Posterior vena cava (tissue), 2 donors: ENCODE results near the gene BRSK1. TPM values are rescaled to one million over a fixed set of nuclear protein-coding genes. Genes with fewer than 3 reads are reported as not detected.
"Not testable (repeated sequence)": the region's sequence is repeated elsewhere in the genome, so short reads cannot be mapped to it uniquely, and the experiment has no call there.

Experiments used
- DNase-seq: peaks from one replicate; pipeline ENCODE4 v3.0.0-alpha.2; 2020; ENCODE audit warnings: low spot score
- intact Hi-C, 2 donors: fragments of 100-400 bp; cut with DNase I; formaldehyde crosslinking; loops; one replicate each; pipeline versions ENCODE4 v1.14.1 to v1.14.2; 2022 to 2023
- total RNA-seq, 2 donors: library from RNA; stranded (reverse); fragmentation: NEBNext Ultra II Directional; extraction: Animal tissue kit (Norgen Biotek cat#: 25700); gene quantifications; one replicate each; pipeline ENCODE4 v1.2.1, GENCODE V29; 2021
- donor health status: DM: yes; HTN: yes; CAD: no.
- donor health status: DM: yes; HTN: yes; CAD: no.

Gene BRSK1
- total RNA-seq, 2 donors from 2014 or later, result 7.2 to 9.2 TPM

DNA sequence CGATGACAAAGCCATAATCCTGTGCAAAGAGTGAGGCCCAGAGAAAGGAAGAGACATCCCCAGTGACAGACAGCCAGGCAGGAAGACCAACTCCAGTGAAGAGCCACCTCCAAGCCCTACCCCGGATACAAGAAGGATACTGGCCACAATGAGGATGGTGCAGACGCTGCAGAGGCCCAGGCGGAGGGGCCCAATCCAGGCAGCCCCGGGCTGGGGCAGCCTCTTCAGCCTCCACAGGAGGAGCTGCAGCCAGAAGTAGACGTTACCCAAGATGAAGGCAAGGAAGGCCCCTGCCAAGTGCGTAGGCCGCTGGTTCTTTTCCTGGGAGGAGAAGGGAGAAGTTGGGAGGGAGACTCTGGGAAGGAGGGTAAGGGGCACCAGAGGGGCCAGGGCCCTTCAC, 32.8 kb downstream of the BRSK1 start:
- intact Hi-C loops, result no loop called here
- no peak for DNase-seq

DNA sequence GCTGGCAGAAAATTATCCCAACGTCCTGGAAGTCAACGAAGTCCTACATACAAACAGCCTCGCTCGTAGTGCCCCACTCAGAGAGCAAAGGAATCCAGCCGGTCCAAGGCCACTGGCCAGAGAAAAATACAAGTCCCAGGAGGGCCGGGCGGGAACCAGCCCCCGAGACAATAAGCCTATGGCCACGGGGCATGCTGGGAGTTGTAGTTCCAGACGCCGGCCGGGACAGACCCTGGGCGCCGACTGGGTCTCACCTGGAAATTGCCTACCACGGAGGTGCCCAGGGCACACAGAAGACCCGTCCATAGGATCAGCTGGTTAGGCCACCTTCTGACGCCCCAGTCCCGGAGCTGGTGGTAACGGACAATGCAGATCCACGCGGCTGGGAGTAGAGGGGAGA, 36.0 kb downstream of the BRSK1 start:
- intact Hi-C loops, result loop anchor here in 1 of 2 donors (5.0 kb wide), 1 partner anchor 1323 kb away; the partner anchor contains the start of gene SMIM17
- no peak for DNase-seq

DNA sequence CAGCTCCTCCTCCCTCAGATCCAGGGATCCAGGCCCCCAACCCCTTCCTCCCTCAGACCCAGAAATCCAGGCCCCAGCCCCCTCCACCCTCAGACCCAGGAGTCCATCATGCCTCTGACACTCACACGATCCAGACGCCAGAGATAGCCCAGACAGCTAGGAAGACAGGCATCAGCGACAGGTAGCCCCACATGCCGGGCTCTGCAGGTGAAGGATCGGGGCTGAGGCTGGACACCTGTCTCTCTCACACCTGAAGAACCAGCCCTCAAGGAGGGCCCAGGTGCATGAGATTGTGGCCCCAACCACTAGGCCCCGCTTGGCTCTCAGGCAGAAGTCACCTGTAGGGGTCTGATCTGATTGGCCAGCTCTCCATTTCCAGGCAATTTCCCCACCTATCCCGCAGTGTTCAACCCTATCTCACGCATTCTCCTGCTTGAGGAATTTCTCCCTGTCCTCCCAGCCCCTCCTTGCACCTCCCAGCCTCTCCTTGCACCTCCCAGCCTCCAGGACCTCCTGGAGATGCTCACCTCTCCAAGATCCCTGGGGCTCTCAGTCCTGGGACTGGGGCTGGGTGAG, 37.1 kb downstream of the BRSK1 start:
- DNase-seq, result no peak
- intact Hi-C loops, result loop anchor here in 1 of 2 donors (5.0 kb wide), 1 partner anchor 1321 kb away; the partner anchor contains the start of gene SMIM17

DNA sequence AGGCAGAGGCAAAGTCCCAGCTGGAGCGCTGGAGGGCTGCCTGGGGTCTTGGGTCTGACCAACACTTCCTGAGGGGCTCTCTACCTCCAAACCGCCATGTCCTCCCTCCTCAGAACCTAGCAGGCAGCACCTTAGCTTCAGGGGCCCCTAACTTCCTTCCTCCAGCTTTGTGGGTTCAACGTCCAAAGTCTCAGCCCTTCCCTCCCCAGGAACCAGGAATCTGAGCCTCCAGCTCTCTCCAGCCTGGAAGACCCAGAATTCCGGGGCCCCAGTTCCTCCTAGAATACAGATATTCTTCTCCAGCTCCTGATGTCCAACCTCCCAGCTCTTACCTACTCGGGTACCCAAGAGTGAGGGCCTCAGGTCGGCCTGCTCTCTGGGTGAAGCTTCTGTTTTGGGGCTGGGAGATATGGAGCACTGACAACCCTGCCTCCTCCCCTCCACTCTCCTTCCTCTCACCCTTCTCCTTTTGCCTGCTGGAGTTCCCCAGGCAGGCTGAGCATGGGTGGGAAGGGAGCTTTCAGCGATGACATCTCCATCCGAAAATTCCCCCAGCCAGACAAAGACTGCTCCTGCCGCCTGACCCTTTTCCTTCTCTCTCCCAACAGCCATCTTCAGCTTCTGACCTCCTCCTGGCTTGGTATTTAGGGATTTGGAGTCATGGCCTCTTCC, 37.8 kb downstream of the BRSK1 start:
- DNase-seq, result no peak
- intact Hi-C loops, result loop anchor here in 1 of 2 donors (5.0 kb wide), 1 partner anchor 1321 kb away; the partner anchor contains the start of gene SMIM17

DNA sequence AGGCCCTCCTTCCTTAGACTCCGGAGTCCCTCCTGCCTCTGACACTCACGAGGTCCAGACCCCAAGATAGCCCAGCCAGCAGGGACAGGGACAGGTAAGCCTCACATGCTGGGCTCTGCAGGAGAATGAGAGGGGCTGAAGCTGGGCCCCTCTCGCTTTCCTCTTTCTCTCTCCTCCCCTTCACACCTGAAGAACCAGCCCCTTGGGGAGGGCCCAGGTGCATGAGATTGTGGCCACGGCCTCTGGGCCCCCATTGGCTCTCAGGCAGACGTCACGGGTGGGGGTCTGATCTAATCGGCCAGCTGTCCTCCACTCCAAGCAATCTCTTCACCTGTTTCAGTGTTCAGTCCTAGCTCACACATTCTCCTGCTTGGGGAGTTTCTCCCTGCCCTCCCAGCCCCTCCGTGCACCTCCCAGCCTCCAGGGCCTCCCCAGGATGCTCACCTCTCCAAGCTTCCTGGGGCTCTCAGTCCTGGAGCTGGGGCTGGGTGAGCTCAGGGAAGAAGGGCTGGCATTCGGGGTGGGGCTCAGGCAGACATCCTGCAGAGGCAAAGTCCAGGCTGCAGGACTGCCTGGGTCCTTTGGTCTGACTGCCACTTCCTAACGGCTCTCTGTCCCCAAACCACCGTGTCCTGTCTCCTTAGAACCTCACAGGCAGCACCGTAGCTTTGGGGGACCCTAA, 38.5 kb downstream of the BRSK1 start:
- intact Hi-C loops, result loop anchor here in 1 of 2 donors (5.0 kb wide), 1 partner anchor 1320 kb away; the partner anchor contains the start of gene SMIM17
- no peak for DNase-seq

DNA sequence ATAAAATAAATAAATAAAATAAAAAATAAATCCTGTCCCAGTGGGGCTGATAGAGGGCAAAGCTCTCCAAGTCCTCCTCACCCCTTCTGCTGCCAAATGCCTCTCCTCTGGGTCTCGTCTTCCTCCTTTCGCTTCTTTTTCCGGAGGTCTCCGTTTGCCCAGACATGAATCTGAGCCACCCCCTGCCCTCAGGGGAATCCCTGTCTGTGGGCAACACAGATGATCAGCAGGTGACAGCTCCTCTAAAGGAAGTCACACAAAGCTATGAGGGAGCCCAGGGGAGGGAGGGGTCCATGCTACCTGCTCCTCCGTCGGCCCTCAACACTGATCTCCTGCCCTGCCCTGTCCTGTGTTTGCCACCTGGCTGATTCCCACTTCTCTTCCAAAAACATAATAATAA, 40.9 kb downstream of the BRSK1 start:
- DNase-seq, result no peak
- intact Hi-C loops, result loop anchor here in 1 of 2 donors (5.0 kb wide), 1 partner anchor 1318 kb away; the partner anchor contains the start of gene SMIM17

DNA sequence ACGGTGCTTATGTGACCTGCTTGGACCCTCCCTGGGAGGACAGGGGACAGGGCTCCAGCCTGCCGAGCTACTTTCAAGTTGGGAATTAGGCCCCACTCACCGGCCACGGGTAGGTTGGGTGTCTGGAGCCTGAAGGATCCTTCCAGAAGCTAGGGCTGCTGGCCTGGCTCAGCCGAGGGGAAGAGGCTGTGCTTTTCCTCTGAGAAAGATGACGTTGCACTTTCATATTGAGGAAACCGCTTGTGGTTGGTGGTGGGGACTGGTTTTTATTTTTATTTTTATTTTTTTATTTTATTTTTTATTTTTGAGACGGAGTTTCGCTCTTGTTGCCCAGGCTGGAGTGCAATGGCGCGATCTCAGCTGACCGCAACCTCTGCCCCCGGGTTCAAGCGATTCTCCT, 41.4 kb downstream of the BRSK1 start, which contains the start of gene TMEM150B:
Gene TMEM150B, minus strand, starts transcription at position 170 of the 400 bp plus-strand sequence. CDS start 4,305 bp downstream, outside the sequence.
- DNase-seq, result no peak
- intact Hi-C loops, result no loop called here

DNA sequence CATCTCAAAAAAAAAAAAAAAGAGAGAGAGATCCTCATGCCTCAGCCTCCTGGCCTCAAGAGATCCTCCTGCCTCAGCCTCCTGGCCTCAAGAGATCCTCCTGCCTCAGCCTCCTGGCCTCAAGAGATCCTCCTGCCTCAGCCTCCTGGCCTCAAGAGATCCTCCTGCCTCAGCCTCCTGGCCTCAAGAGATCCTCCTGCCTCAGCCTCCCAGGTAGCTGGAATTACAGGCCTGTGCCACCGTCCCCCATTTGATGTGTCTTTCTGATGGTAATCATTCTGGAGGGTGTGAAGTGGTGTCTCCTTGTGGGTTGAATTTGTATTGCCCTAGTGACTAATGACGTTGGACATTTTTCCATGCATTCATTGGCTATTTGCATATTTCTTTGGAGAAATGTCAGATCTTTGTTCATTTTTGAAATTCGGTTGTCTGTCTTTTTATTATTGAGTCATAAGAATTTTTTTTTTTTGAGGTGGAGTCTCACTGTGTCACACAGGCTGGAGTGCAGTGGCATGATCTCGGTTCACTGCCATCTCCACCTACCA, 45.0 kb downstream of the BRSK1 start:
- intact Hi-C loops, result not testable (repeated sequence)

DNA sequence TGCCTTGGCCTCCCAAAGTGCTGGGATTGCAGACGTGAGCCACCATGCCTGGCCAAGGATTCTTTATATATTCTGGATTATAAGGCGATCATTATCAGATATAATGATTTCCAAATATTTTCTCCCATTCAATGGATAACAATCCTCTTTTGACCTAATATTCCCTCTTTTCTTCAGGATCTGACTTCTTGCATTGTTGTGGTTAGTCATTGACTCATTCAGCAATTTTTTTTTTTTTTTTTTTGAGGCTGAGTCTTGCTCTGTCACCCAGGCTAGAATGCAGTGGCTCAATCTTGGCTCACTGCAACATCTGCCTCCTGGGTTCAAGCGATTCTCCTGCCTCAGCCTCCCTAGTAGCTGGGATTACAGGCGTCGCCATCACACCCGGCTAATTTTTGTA, 46.0 kb downstream of the BRSK1 start:
- intact Hi-C loops, DNase-seq: not testable (repeated sequence)

More for the DNA sequence above, 45.0 kb downstream of the BRSK1 start:
- not testable (repeated sequence) for DNase-seq

DNA sequence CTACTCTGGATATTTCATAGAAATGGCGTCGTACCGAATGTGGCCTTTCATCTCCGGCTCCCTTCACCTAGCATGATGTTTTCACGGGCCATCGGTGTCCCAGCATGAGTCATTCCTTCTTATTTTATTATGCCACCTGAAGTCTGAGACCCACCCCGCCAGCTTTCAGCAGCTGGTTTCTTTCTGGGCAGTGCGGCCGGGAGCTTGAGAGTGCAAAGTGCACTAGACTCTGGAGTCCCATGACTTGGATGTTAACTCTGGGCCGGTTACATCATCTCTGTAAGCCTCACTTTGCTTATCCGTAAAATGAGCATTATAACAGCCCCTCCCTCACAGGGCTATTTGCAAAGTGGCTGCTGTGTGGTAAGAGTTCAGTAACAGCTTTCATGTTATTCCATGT, 50.1 kb downstream of the BRSK1 start:
- intact Hi-C loops, result no loop called here
- no peak for DNase-seq

DNA sequence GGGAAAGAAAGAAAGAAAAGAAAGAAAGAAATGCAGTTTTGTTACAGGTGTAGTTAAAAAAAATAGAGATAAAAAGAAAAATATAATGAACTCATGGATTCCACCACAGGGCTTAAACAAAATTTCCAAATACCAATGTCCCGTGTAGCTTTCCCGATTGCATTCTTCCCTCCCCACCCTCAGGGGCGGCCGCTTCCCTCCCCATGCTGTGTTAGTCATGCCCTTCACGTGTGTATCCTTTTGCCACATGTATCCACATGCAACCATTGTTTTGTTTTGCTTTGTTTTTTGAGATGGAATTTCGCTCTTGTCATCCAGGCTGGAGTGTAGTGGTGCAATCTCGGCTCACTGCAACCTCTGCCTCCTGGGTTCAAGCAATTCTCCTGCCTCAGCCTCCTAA, 52.3 kb downstream of the BRSK1 start:
- no peak for DNase-seq
- intact Hi-C loops, result no loop called here

DNA sequence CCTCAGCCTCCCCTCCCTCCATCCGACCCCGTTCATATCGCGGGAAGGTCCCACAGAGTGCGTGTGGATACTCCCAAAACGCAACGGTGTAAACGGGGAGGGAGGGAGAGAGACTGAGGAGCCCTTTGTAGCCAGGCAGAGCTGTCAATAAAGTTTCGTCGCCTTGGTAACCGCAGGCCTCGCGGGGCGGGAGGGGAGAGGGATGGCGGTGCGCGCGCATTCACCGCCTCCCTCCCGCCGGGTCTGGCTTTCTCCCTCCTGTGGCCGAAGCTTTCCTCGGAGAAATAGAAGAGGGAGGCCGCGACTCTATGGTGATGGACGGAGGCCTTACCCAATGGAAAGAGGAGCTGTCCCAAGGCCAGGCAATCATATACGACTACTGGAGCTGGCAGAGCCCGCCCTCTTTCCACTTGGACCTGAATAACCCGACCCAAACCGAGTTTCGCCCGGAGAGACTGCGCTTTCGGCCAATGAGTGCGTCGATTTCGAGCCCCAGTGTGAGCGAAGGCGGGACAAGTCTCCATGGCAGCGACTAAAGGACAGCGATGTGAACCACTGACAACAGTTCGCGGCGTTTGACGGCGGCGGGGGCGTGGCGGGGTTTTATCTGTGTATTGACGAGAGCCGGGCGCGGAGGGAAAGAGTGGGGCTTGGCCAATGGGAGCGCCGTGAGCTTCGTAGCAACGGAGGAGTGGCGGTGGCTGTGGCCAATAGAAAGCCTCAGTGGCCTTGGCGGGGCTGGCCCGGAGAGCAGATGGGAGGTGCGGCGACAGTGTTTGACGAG, 55.5 kb downstream of the BRSK1 start, which contains the start of gene KMT5C:
Gene KMT5C, plus strand, starts transcription at position 772 of the 784 bp plus-strand sequence. CDS start 2,061 bp downstream, outside the sequence.
- peak; percentile 100 for DNase-seq
- intact Hi-C loops, result no loop called here

DNA sequence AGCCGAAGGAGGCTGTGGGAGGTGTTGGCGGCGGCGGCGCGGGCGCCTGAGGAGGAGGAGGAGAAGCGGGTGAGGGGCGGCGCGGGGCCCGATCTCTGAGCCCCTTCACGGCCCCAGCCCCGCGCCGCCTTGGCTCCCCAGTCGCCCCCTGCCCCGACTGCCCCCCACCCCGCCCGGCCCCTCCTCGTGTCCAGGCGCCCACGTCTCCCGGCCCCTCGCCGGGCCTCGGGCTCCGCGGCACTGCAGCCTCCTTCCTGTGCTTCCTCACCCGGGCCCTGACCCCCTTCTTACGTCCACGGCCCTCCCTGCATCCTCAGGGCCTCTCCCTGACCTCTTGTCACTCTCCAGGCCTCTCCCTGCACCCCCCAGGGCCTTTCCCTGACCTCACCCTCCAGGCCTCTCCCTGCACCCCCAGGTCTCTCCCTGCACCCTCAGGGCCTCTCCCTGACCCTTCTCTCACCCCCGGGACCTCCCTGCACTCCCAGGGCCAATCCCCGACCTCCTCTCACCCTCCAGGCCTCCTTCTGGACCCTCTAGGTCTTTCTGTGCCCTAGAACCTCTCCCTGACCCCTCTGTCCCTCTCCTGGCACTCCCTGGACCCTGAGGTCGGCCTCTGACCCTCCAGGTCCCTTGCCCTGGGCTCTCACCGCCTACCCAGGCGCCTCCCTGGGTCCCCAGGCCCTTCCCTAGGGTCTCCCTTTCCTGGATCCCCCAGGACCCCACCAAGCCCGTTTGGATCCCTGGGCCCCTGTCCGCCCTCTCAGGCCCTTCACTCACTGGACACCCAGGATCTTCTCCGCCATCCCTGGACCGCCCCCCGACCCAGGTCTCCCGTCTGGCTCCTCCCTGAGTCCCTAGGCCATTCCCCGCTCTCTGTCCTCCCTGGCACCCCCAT, 56.3 kb downstream of the BRSK1 start:
- intact Hi-C loops, result no loop called here
- no peak for DNase-seq

DNA sequence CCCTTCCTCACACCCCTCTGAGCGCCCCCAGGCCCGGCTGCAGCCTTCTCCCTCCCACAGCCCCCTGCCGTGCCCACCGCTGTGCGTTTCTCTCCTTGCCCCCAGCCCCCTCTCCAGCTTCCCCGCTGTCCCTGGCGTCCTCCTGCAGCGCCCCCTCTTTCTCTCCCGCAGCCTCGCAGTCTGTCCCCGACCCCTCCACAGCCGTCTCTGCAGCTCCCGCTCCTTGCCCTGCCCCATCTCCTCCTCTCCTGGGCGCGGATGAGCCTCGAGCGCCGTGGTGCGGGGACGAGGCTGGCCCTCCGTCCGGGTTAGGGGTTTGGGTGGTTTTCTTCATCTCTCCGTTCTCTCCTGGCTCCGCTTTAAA, 57.0 kb downstream of the BRSK1 start:
- DNase-seq, result no peak
- intact Hi-C loops, result no loop called here

DNA sequence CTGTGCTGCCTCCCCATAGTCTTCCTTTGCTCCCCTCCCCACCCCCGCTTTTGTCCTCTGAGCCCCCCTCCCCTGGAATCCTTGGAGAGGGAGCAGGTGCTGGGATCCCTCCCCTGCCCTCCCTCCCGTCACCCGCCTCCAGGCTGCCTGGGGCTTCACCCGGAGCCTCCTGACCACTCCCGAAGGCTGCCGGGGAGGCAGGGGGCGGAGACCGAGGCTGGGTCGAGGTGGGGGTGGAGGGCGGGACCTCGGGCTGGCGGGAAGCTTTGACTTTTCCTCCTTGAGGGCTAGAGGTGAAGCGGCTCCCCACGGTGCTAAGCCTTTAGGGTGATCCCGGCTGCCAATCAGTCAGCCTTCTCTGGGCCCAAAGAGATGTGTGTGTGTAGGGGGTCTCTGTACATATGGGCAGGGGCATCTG, 57.4 kb downstream of the BRSK1 start:
- intact Hi-C loops, result no loop called here
- DNase-seq, result no peak

DNA sequence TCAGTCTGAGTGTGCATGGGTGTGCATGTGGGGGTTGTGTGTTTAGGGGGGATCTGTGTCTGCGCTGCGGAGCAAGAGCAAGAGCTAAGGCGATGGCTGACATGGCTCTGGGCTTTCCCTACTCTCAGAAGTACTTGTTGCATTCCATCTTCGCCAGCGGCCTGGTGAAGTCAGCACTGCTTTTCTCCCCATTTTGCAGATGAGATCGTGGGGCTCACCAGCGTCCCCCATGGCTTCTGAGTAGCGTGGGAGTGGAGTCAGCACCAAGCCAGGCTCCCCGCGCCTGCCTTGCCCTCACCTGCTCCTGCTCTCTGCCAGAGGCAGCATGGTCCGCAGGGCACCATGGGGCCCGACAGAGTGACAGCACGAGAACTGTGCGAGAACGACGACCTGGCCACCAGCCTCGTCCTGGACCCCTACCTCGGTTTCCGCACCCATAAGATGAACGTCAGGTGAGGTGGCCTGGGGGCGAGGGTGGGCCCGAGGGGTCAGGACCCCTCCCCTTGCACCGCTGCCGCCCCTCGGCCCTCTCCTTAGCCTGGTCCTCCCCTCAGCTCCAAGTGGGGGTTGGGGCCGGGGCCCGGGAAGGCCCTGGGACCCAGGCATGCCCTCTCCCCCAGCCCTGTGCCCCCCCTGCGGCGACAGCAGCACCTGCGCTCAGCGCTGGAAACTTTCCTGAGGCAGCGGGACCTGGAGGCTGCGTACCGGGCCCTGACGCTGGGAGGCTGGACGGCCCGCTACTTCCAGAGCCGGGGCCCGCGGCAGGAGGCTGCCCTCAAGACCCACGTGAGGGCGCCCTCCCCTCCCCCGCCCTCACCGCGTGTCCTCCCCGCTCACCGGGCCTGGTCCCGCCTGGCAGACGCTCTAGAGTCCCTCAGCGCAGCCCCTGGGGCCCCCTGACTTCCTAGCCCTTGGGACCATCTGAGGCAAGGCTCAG, 58.1 kb downstream of the BRSK1 start:
- no peak for DNase-seq
- intact Hi-C loops, result no loop called here

DNA sequence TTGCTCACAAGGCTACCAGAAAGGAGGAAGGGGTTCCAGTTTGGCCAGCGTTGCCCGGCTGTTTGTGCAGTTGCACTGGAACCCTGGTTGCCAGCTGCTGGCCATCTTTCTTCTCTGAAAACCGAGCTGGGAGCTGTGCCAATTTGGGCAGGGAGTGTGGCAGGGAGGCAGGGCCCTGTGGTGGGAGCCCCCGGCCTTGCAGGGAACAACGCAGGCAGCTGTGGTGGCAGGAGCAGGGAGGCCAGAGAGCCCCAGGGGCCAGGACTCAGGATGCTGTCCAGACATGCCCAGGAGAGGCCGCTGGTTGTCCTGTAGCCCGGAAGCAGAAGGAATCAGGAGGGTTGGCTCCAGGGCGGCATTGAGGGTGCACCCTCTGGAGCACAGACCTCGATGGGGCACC, 60.6 kb downstream of the BRSK1 start:
- intact Hi-C loops, result no loop called here
- DNase-seq, result no peak
